Measurements from ENCODE around the gene EIPR1. TPM values are rescaled to one million over a fixed set of nuclear protein-coding genes. Genes with fewer than 3 reads are reported as not detected.
A peak's percentile ranks its signal among the peaks of the same experiment; 100 is the strongest.

Gene EIPR1
- total RNA-seq, 2 donors from 2014 or later, result 13.5 TPM

DNA sequence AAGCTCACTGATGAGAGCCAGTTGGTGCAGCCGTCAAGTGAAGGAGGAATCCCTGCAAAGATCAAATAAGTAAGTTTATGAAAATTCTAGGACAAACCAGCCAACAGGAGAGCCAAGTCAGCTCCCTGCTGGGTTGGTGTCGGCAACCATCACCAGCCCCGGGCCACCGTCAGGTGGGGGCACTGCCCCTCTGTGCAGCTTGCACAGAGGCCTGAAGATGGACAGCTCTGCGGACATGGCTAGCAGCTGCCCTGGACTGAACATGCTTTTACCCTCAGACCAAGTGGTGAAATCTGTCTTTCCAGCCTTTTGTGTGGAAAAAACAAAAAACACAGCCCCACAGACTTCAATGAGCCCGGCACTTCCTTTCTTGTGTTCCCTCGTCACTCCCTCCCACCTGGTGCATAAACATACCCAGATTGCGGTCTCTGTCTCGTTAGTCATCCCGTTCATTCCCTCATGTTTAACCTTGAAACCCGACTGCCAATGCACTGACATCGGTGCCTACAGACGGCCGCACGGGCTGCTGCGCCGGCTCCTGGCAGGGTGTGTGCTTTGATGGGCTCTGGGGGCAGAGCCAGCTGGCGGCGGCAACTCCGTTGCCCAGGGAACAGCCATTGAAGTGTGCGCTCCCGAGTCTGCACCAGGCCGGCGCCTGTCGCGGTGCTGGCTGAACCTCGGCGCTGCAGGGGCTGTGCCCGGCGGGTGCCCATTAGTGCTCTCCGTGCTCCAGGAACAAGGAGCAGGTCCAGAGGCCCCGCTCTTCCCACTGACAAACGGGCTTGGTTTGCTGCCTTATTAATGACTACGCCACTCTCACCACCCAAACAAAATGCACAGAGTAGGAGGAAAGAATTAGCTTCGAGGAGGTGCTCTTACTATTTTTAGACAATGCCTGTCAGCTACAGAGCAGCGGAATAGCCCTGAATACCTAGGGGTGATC lies 95.3 kb downstream of the EIPR1 start:
- WGBS, 2 donors, result 80 to 82% methylated on average over 22 to 36 of the region's 36 CpGs
- TF ChIP-seq, protein P1, sequence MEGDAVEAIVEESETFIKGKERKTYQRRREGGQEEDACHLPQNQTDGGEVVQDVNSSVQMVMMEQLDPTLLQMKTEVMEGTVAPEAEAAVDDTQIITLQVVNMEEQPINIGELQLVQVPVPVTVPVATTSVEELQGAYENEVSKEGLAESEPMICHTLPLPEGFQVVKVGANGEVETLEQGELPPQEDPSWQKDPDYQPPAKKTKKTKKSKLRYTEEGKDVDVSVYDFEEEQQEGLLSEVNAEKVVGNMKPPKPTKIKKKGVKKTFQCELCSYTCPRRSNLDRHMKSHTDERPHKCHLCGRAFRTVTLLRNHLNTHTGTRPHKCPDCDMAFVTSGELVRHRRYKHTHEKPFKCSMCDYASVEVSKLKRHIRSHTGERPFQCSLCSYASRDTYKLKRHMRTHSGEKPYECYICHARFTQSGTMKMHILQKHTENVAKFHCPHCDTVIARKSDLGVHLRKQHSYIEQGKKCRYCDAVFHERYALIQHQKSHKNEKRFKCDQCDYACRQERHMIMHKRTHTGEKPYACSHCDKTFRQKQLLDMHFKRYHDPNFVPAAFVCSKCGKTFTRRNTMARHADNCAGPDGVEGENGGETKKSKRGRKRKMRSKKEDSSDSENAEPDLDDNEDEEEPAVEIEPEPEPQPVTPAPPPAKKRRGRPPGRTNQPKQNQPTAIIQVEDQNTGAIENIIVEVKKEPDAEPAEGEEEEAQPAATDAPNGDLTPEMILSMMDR (IDR thresholded peaks at IDR 0.05), result no peak
- TF ChIP-seq POLR2A (IDR thresholded peaks at IDR 0.05), result no peak
- DNase-seq (peak; percentile 16 to 48 (median 38)), ATAC-seq (peak; percentile 63)
- Histone ChIP-seq H3K4me3 (no peak overlapping the region), H3K27me3 (no peaks in the 10 kb centered on the region), H3K9me3 (no peaks in the 10 kb centered on the region), H3K4me1 (no peaks in the 10 kb centered on the region), H3K36me3 (replicated peaks in 1 of 2; ENCODE audit: insufficient read depth in 1 of 2, low read depth in 2 of 2) (no peaks in the 10 kb centered on the region), H3K27ac (no peak overlapping the region)
- intact Hi-C loops (cut with DNase I), result no loop called here

DNA sequence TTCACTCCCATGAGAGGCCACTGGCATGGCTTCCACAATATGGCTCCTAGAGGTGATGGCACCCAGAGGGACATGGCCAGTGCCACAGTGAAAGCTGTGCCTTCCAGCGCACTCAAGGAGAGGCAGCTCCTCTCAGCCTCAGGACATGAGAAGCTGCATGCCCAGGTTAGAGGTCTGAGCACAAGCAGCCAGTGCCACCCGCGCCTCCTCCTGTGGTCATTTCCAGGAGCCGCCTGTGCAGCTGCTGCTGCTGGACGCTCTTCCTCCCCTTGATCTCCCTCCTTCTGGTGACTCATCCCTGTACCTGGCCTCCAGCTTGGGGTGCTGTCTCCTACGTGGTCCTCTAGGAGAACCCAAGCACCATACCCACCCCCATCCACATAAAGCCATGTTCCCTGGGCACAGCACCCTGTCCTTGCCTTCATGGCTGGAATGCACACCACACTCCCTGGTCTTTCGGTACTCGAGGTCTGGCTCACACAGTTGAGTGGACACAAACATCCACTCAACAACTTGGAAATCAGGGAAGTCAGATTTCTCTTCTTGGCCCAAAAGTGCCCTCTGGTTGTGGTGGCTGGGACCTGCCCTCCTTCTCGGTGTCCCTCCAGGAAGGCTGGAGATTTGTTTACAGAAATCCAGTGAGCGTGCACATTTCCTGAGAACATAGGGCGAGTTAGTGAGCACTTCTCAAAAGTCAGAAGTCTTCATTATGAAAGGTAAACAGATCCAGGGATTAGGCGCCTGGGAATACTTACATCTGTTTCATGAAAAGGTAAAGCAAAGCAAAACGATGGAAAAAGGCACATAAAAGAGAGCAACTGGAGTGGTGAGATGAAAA lies 96.7 kb downstream of the EIPR1 start:
- Histone ChIP-seq H3K27me3 (no peaks in the 10 kb centered on the region), H3K27ac (no peak overlapping the region), H3K36me3 (replicated peaks in 1 of 2; ENCODE audit: insufficient read depth in 1 of 2, low read depth in 2 of 2) (no peaks in the 10 kb centered on the region), H3K9me3 (no peaks in the 10 kb centered on the region), H3K4me3 (no peak overlapping the region), H3K4me1 (no peaks in the 10 kb centered on the region)
- TF ChIP-seq POLR2A (IDR thresholded peaks at IDR 0.05), result no peak
- TF ChIP-seq, protein P1 (IDR thresholded peaks at IDR 0.05), result no peak
- ATAC-seq (no peak), DNase-seq (peak in 1 of 4 donors; percentile 16)
- 73 to 83% methylated on average over 11 to 13 of the region's 13 CpGs for WGBS, 2 donors
- intact Hi-C loops (cut with DNase I), result no loop called here

GRCh38 chr2:3280197-3280596 lies 97.4 kb downstream of the EIPR1 start:
- TF ChIP-seq, protein P1 (IDR thresholded peaks at IDR 0.05), result no peak
- TF ChIP-seq POLR2A (IDR thresholded peaks at IDR 0.05), result no peak
- DNase-seq, result peak in 1 of 4 donors; percentile 3
- Histone ChIP-seq H3K36me3 (replicated peaks in 1 of 2; ENCODE audit: insufficient read depth in 1 of 2, low read depth in 2 of 2) (no peaks in the 10 kb centered on the region), H3K4me1 (no peaks in the 10 kb centered on the region), H3K9me3 (no peaks in the 10 kb centered on the region), H3K4me3 (no peak overlapping the region), H3K27ac (no peak overlapping the region), H3K27me3 (no peaks in the 10 kb centered on the region)
- intact Hi-C loops (cut with DNase I), result no loop called here
- ATAC-seq, result no peak
- 88 to 90% methylated on average over 19 to 20 of the region's 20 CpGs for WGBS, 2 donors

- intact Hi-C loops (cut with DNase I), result no loop called here
- DNase-seq, result peak in 1 of 4 donors; percentile 2
- Histone ChIP-seq H3K27me3 (no peaks in the 10 kb centered on the region), H3K36me3 (replicated peaks in 1 of 2; ENCODE audit: insufficient read depth in 1 of 2, low read depth in 2 of 2) (no peaks in the 10 kb centered on the region), H3K4me3 (no peak overlapping the region), H3K27ac (no peak overlapping the region), H3K4me1 (no peaks in the 10 kb centered on the region), H3K9me3 (no peaks in the 10 kb centered on the region)
- TF ChIP-seq, protein P1 (IDR thresholded peaks at IDR 0.05), result no peak
- TF ChIP-seq POLR2A (IDR thresholded peaks at IDR 0.05), result no peak
- no peak for ATAC-seq
- WGBS, 2 donors, result 90% methylated on average over 17 of the region's 17 CpGs
Measured at GRCh38 chr2:3279236-3279960, 98.2 kb downstream of the EIPR1 start.
